ENCODE data around the gene PPP1R1B.

The PPP1R1B gene

DNA sequence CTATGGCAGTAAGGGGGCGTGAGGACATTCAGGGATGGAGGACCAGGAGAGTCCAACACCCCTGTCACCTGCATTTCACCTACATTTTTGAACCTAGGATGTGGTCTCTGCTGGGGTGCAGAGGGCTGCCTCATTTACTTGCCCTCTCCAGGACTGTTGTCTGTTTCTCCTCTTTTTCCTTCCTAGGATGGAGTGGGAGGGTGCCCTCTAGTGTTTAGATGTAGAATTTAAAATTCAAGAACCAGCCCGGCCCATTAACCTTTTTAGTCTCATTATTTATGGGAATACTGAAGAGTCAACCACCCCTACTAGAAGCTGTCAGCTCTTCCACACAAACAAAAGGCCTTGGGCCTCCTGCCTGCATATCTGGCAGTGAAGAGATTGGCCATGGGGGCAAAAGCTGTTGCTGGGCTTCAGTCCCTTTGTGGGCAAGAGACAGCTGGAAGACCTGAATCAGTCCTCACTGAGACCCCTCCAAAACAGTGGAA, 7.7 kb downstream of the PPP1R1B start:
- peak; percentile 32 for DNase-seq

DNA sequence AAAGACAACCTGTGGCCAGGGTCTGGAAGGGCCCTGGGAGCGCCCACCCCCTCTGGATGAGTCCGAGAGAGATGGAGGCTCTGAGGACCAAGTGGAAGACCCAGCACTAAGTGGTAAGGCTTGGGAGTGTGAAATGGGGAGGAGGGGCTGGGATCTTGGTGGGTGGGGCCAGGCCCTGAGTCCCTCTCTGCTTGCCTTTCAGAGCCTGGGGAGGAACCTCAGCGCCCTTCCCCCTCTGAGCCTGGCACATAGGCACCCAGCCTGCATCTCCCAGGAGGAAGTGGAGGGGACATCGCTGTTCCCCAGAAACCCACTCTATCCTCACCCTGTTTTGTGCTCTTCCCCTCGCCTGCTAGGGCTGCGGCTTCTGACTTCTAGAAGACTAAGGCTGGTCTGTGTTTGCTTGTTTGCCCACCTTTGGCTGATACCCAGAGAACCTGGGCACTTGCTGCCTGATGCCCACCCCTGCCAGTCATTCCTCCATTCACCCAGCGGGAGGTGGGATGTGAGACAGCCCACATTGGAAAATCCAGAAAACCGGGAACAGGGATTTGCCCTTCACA, 8.9 kb downstream of the PPP1R1B start:
- DNase-seq = no peak

DNA sequence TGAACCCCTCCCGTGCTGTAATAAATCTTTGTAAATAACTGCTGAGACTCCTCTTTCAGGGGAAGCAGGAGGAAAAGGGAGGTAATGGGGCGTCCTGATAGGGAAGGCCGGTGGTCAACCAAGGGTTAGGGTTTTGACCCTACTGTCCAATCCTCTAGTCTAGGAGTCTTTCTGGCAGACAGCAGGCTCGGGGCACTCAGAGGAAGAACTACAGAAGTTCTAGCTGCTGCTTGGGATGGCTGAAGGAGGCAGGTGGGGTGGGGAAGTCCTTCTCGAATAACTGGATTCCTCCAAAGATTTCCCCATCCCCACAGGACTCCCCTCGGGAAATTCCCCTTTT, 9.8 kb downstream of the PPP1R1B start:
- DNase-seq = no peak

- peak; percentile 85 for DNase-seq
These were observed 10.4 kb downstream of the PPP1R1B start, which contains the start of gene STARD3 for GRCh38 chr17:39636927-39637736. Gene STARD3, plus strand, starts transcription at chr17:39637144. Its CDS starts 16,388 bp downstream, at chr17:39653532.

- DNase-seq = no peak
These were observed 11.6 kb downstream of the PPP1R1B start for GRCh38 chr17:39638317-39638716.

DNA sequence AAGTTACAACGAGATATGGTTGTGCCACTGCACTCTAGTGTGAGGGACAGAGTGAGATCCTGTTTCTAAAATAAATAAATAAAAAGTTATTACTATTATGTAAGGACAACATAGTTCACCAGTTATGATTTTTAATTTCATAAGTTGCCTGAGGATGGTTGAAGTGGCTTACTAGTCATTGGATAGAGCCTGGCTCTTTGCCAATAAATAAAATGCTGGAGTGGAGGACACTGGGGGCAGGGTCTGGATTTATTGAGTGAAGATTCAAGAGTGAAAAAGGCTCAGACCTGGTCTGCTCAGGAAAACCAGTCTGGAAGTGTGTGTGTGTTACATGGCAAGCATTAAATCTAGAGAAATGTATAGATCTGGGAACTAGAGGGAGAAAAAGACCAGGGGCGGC, 12.3 kb downstream of the PPP1R1B start:
- DNase-seq = no peak

DNA sequence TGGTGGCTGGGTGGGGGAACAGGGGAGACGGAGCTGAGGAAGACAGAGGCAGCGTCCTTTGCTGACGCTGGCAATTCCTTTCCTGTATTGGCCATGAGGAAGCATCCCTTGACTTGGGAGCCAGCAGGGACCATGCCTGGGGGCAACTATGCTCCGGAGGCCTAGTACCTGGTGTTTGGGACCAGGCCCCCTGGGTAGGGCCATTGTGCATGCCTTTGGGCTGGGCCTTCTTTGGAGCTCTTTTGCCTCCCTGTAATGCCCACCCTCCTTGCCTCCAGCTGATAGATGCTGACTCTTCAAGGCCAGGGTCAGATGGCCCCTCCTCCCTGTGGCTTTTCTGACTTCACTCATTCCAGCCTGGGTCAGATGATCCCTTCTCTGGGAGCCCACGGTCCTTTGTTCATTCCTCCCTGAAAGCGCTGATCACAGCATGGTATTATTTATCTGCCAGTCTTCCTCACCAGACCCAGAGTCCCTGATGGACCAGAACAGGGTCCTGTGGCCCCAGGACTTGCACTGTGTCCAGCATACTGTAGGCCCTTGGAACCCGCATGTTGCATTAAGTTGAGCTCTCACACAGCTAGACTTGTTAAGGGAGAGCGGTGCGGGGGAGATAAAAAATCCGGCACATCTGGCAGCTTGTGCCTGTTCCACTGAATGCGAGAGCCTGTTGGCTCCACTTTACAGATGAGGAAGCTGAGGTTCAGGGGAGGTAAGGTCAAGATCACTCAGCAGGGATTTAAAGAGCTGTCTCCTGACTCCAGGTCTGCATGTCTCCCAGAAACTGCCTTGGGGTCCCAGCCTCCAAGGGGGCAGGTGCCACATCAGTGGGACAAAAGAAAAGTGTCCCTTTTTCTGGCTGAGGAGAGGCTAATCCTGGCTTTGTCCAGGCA, 13.1 kb downstream of the PPP1R1B start:
- DNase-seq = no peak

GRCh38 chr17:39640591-39641031, 13.9 kb downstream of the PPP1R1B start:
- no peak for DNase-seq

DNA sequence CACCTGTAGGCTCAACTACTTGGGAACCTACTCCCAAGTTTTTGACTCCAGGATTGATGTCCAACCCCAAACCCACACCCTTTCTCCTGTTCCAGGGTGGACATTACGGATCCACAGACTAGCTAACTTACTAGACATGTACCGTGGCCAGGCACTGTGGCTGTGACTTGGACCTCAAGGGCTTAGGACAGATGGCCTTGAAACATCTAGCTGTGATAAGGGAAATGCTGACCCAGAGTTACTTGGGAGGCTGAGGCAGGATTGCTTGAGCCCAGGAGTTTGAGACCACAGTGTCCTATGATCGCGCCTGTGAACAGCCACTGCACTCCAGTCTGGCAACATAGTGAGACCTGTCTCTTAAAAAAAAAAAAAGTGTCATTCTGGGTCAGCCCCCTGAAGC, 14.3 kb downstream of the PPP1R1B start:
- DNase-seq = no peak

- DNase-seq = no peak
These were observed 15.1 kb downstream of the PPP1R1B start for GRCh38 chr17:39641883-39642282.

DNA sequence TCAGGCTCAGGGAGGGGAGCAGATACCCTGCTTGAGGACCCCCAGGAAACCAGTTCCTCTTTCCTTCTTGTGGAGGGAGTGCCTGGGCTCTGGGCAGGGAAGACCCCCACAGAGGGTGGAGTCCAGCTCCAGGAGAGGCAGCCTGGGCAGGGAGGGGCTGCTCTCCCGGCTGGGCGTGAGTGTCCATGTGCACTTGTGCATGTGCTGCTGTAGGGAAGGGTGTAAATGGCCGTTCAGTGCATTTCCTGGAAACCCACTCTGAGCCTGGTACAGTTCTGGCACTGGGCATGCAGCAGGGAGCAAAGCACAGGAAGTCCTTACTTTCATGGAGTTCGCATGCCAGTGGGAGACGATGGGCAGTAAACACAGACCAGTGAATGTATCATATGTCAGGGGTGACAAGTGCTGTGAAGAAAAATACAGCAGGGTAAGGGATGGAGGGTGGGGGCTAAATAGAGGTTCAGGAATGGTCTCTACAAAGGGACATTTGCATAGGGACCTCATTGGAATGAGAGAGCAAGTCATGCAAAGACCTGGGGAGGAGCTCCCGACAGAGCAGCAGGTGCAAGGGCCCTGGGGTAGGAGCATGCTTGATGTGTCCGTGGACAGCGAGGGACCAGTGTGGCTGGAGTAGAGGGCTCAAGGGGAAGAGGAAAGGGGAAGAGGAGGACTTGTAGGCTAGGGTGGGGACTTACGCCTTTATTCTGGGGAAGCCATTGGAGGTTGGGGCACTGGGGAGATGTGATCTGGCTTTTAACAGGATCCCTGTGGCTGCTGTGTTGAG, 15.7 kb downstream of the PPP1R1B start:
- DNase-seq = no peak

- no peak for DNase-seq
These were observed 16.5 kb downstream of the PPP1R1B start for GRCh38 chr17:39643271-39643670.

DNA sequence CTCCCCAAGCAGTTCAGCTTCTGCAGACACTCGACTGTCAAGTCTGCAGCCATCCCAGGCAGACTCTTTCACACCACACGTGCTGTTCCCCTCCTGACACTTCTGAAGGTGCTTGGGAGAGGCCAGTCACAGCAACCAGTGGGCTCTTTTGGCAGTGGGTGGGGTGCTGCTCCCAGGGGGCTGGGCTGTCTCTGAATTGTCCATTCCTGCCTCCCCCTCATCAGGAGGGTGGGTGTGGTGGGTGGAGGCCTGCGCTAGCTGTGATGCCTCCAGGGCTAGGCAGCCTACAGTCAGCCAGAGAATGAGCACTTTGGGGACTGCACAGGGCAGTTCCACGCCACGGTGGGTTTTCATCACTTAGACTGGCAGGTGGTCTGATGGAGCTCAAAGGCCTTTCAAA, 20.5 kb downstream of the PPP1R1B start:
- DNase-seq = no peak

GRCh38 chr17:39648616-39649366, 22.0 kb downstream of the PPP1R1B start:
- peak; percentile 85 for DNase-seq

DNA sequence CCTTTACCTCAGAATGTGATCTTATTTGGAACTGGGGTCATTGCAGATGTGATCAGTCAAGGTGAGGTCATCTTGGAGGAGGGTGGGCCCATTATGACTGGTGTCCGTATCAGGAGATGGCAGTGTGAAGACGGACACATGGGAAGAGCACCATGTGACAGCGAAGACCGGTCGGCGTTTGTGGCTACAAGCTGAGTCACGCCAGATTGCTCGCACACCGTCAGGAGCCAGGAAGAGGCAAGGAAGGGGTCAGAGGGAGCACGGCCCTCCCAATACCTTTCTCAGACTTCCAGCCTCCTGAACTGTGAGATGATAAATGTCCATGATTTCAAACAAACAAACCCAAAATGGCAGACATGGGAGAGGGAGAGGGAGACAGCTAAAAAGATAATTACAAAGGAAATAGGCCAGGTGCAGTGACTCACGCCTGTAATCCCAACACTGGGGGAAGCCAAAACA, 23.4 kb downstream of the PPP1R1B start:
- DNase-seq = no peak

- no peak for DNase-seq
These were observed 25.3 kb downstream of the PPP1R1B start for GRCh38 chr17:39651923-39652586.

DNA sequence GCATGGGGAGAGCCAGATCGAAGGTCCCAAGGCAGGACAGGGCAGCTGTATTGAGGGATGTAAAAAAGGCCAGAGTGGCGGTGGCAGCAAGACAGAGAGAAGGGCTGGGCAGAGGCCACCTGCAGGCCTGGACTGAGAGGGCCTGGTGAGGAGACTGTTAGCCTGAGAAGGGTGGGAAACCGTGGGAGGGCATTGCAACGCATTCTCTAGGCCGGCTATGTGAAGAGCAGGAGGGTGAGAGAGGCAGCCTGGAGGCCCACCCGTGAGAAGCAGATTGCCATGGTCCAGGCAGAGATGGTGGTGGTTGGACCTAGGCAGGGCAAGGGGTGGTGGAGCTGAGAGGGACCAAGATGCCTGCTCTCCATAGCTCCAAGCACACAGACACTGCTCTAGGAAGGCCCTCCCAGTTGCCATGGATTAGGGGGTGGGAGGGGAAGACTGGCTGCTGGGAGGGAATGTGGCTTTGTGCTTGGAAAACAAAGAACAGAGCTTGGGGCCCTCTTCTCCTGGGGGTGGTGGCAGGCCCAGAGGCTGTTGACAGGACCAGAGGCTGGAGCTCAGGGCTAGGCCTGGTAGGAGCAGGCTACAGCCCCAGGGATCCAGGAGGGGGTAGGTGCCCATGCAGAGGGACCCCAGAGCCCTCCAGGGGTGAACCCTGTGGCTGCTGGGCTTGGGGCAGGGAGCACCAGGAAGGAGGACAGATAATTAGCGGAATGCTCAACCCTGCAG, 26.0 kb downstream of the PPP1R1B start:
- no peak for DNase-seq

- DNase-seq = no peak
These were observed 26.5 kb downstream of the PPP1R1B start for GRCh38 chr17:39653316-39653661.

GRCh38 chr17:39653662-39654331, 27.0 kb downstream of the PPP1R1B start:
- peak; percentile 28 for DNase-seq

- DNase-seq = no peak
These were observed 28.4 kb downstream of the PPP1R1B start for GRCh38 chr17:39655105-39655504.

Measured in fibroblast of skin of abdomen (primary cell).